HL-60 (cell line): Measurements from ENCODE around the gene SYNPO2.

Source experiments
- DNase-seq, 2 experiments: peaks; one replicate each; pipeline ENCODE4 v3.0.0-alpha.2; 2010 to 2020; ENCODE audit warnings: low read depth in 1 of 2, low spot score in 1 of 2
- H3K27ac ChIP-seq: fragments of 250-450 bp; sonication (Bioruptor Pico); replicated peaks from 2 replicates; pipeline ENCODE4 v1.5.1; 2020; ENCODE audit warnings: mild to moderate bottlenecking, moderate library complexity
- H3K27me3 ChIP-seq: fragments of 250-450 bp; sonication (Bioruptor Pico); 2 replicates; pipeline ENCODE4 v1.5.1; 2021; ENCODE audit warnings: mild to moderate bottlenecking, moderate library complexity; ENCODE audit not compliant: insufficient read depth, poor library complexity, severe bottlenecking
- H3K4me3 ChIP-seq: replicated peaks from 2 replicates; pipeline ENCODE4 v1.5.1; 2011; ENCODE audit warnings: mild to moderate bottlenecking, control low read depth, low read length; ENCODE audit not compliant: insufficient read depth
- GABPA ChIP-seq: IDR thresholded peaks from 2 replicates; pipeline ENCODE4 v1.6.1; 2012; ENCODE audit warnings: low read depth
- POLR2AphosphoS5 ChIP-seq: IDR thresholded peaks from 2 replicates; pipeline ENCODE4 v1.6.1; 2012; ENCODE audit warnings: low read depth
- REST ChIP-seq: IDR thresholded peaks from 2 replicates; pipeline ENCODE4 v1.6.1; 2012; ENCODE audit warnings: low read depth; ENCODE audit not compliant: insufficient replicate concordance
- SPI1 ChIP-seq: IDR thresholded peaks from 2 replicates; pipeline ENCODE4 v1.6.1; 2012; ENCODE audit warnings: low read depth, mild to moderate bottlenecking, borderline replicate concordance
- long read RNA-seq: library from polyadenylated mRNA; unstranded; transcript quantifications from one replicate; pipeline ENCODE4 v2.0.0, GENCODE V29; 2020
- TF ChIP-seq, protein P1 (sequence below): IDR thresholded peaks from one replicate; pipeline ENCODE4 v1.5.1; 2011; ENCODE audit warnings: low read length, control low read depth, inconsistent platforms; ENCODE audit not compliant: insufficient read depth

The SYNPO2 gene, protein sequence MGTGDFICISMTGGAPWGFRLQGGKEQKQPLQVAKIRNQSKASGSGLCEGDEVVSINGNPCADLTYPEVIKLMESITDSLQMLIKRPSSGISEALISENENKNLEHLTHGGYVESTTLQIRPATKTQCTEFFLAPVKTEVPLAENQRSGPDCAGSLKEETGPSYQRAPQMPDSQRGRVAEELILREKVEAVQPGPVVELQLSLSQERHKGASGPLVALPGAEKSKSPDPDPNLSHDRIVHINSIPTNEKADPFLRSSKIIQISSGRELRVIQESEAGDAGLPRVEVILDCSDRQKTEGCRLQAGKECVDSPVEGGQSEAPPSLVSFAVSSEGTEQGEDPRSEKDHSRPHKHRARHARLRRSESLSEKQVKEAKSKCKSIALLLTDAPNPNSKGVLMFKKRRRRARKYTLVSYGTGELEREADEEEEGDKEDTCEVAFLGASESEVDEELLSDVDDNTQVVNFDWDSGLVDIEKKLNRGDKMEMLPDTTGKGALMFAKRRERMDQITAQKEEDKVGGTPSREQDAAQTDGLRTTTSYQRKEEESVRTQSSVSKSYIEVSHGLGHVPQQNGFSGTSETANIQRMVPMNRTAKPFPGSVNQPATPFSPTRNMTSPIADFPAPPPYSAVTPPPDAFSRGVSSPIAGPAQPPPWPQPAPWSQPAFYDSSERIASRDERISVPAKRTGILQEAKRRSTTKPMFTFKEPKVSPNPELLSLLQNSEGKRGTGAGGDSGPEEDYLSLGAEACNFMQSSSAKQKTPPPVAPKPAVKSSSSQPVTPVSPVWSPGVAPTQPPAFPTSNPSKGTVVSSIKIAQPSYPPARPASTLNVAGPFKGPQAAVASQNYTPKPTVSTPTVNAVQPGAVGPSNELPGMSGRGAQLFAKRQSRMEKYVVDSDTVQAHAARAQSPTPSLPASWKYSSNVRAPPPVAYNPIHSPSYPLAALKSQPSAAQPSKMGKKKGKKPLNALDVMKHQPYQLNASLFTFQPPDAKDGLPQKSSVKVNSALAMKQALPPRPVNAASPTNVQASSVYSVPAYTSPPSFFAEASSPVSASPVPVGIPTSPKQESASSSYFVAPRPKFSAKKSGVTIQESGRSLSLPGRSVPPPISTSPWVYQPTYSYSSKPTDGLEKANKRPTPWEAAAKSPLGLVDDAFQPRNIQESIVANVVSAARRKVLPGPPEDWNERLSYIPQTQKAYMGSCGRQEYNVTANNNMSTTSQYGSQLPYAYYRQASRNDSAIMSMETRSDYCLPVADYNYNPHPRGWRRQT
- long read RNA-seq, partial matches to known transcripts, result 0 of 3 reads
- long read RNA-seq, other reads (novel, unspliced or antisense), result 3 of 3 reads

GRCh38 chr4:118888666-118889311 lies at the start of gene SYNPO2:
Gene SYNPO2, plus strand, starts transcription at chr4:118888854. Its CDS starts 183 bp downstream, at chr4:118889037.
- DNase-seq, result peak in 1 of 2 experiments; percentile 47
- TF ChIP-seq, protein P1, sequence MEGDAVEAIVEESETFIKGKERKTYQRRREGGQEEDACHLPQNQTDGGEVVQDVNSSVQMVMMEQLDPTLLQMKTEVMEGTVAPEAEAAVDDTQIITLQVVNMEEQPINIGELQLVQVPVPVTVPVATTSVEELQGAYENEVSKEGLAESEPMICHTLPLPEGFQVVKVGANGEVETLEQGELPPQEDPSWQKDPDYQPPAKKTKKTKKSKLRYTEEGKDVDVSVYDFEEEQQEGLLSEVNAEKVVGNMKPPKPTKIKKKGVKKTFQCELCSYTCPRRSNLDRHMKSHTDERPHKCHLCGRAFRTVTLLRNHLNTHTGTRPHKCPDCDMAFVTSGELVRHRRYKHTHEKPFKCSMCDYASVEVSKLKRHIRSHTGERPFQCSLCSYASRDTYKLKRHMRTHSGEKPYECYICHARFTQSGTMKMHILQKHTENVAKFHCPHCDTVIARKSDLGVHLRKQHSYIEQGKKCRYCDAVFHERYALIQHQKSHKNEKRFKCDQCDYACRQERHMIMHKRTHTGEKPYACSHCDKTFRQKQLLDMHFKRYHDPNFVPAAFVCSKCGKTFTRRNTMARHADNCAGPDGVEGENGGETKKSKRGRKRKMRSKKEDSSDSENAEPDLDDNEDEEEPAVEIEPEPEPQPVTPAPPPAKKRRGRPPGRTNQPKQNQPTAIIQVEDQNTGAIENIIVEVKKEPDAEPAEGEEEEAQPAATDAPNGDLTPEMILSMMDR, result no peak
- no peak for TF ChIP-seq REST
- TF ChIP-seq GABPA, result no peak
- TF ChIP-seq SPI1, result no peak

GRCh38 chr4:118839221-118839927 lies 49.3 kb upstream of the SYNPO2 start:
- H3K4me3 ChIP-seq, result no peak overlapping the region
- no peaks in the 10 kb centered on the region for H3K27me3 ChIP-seq
- H3K27ac ChIP-seq, result no peak overlapping the region
- TF ChIP-seq POLR2AphosphoS5 (no peak), GABPA (no peak), REST (no peak), SPI1 (no peak)
- TF ChIP-seq, protein P1, result no peak
- no peak for DNase-seq

More at GRCh38 chr4:118888666-118889311, at the start of gene SYNPO2:
- Histone ChIP-seq H3K4me3 (peak within 1 kb of the TSS; percentile 38), H3K27me3 (peaks cover 2% of the 10 kb centered on the region), H3K27ac (no peak within 1 kb of the TSS)

GRCh38 chr4:118842055-118842454 lies 46.6 kb upstream of the SYNPO2 start:
- TF ChIP-seq POLR2AphosphoS5, result no peak
- no peak for TF ChIP-seq REST
- no peak for TF ChIP-seq GABPA
- no peak for TF ChIP-seq SPI1
- TF ChIP-seq, protein P1, result no peak
- DNase-seq, result no peak
- Histone ChIP-seq H3K27ac (no peak overlapping the region), H3K27me3 (no peaks in the 10 kb centered on the region), H3K4me3 (no peak overlapping the region)
